H9 (cell line): ENCODE measurements around the gene MARVELD2. TPM values are rescaled to one million over a fixed set of nuclear protein-coding genes. Genes with fewer than 3 reads are reported as not detected.
"Not testable (repeated sequence)": the region's sequence is repeated elsewhere in the genome, so short reads cannot be mapped to it uniquely, and the experiment has no call there.

ENCODE experiments used
- DNase-seq: peaks from one replicate; pipeline ENCODE4 v3.0.0-alpha.2; 2017
- H2AFZ ChIP-seq: one replicate; pipeline ENCODE4 v1.6.1; 2013; ENCODE audit warnings: mild to moderate bottlenecking, low read length, control low read depth, moderate library complexity
- H2AK5ac ChIP-seq: 2 replicates; pipeline ENCODE4 v1.6.1; 2013; ENCODE audit warnings: low read length, control low read depth, mixed read lengths; ENCODE audit not compliant: insufficient read length
- H2BK120ac ChIP-seq: one replicate; pipeline ENCODE4 v1.6.1; 2013; ENCODE audit warnings: low read depth, mild to moderate bottlenecking, low read length, control low read depth, inconsistent platforms; ENCODE audit not compliant: poor library complexity, severe bottlenecking
- H2BK12ac ChIP-seq: 2 replicates; pipeline ENCODE4 v1.6.1; 2013; ENCODE audit warnings: low read length, control low read depth, mixed read lengths, low read depth; ENCODE audit not compliant: insufficient read length
- H2BK15ac ChIP-seq: 2 replicates; pipeline ENCODE4 v1.6.1; 2013; ENCODE audit warnings: low read depth, low read length, control low read depth
- H2BK20ac ChIP-seq: one replicate; pipeline ENCODE4 v1.6.1; 2013; ENCODE audit warnings: low read depth, mild to moderate bottlenecking, low read length, control low read depth, inconsistent platforms; ENCODE audit not compliant: poor library complexity, severe bottlenecking
- H2BK5ac ChIP-seq: 2 replicates; pipeline ENCODE4 v1.6.1; 2013; ENCODE audit warnings: low read length, control low read depth, mixed read lengths; ENCODE audit not compliant: insufficient read length
- H3K14ac ChIP-seq: 2 replicates; pipeline ENCODE4 v1.6.1; 2013; ENCODE audit warnings: low read length, control low read depth; ENCODE audit not compliant: insufficient read depth
- H3K18ac ChIP-seq: 2 replicates; pipeline ENCODE4 v1.6.1; 2013; ENCODE audit warnings: low read depth, mild to moderate bottlenecking, mixed read lengths, low read length, control low read depth; ENCODE audit not compliant: insufficient read length
- H3K23ac ChIP-seq: 2 replicates; pipeline ENCODE4 v1.6.1; 2013; ENCODE audit warnings: low read length, control low read depth, mixed read lengths, low read depth; ENCODE audit not compliant: insufficient read length
- H3K23me2 ChIP-seq: 2 replicates; pipeline ENCODE4 v1.6.1; 2013; ENCODE audit warnings: low read depth, mild to moderate bottlenecking, mixed read lengths, low read length, control low read depth; ENCODE audit not compliant: insufficient read length, poor library complexity, severe bottlenecking
- H3K27ac ChIP-seq: 2 replicates; pipeline ENCODE4 v1.5.1; 2013; ENCODE audit warnings: low read length, control low read depth, mixed read lengths, low read depth; ENCODE audit not compliant: insufficient read length
- H3K27me3 ChIP-seq: 2 replicates; pipeline ENCODE4 v1.6.1; 2013; ENCODE audit warnings: low read length, control low read depth, inconsistent platforms; ENCODE audit not compliant: insufficient read depth
- H3K4ac ChIP-seq: 2 replicates; pipeline ENCODE4 v1.6.1; 2013; ENCODE audit warnings: low read depth, mild to moderate bottlenecking, control low read depth, inconsistent platforms, low read length, moderate library complexity
- H3K4me1 ChIP-seq: 2 replicates; pipeline ENCODE4 v1.6.1; 2013; ENCODE audit warnings: low read length, control low read depth, inconsistent platforms; ENCODE audit not compliant: insufficient read depth
- H3K4me2 ChIP-seq: 2 replicates; pipeline ENCODE4 v1.6.1; 2013; ENCODE audit warnings: low read length, control low read depth, mixed read lengths; ENCODE audit not compliant: insufficient read length, insufficient read depth
- H3K56ac ChIP-seq: 2 replicates; pipeline ENCODE4 v1.6.1; 2013; ENCODE audit warnings: low read depth, mild to moderate bottlenecking, mixed read lengths, low read length, control low read depth; ENCODE audit not compliant: insufficient read length
- H3K79me1 ChIP-seq: 2 replicates; pipeline ENCODE4 v1.6.1; 2013; ENCODE audit warnings: low read depth, mild to moderate bottlenecking, moderate library complexity, low read length, control low read depth, inconsistent platforms; ENCODE audit not compliant: insufficient read depth, poor library complexity, severe bottlenecking
- H3K79me2 ChIP-seq: 2 replicates; pipeline ENCODE4 v1.6.1; 2013; ENCODE audit warnings: low read length, control low read depth, inconsistent platforms; ENCODE audit not compliant: insufficient read depth
- H3K9ac ChIP-seq: 2 replicates; pipeline ENCODE4 v1.6.1; 2013; ENCODE audit warnings: low read length, control low read depth, mixed read lengths; ENCODE audit not compliant: insufficient read length; ENCODE audit errors: extremely low read depth
- H3K9me3 ChIP-seq: one replicate; pipeline ENCODE4 v1.6.1; 2013; ENCODE audit warnings: low read depth, low read length, inconsistent platforms; ENCODE audit not compliant: control insufficient read depth
- H3T11ph ChIP-seq: one replicate; pipeline ENCODE4 v1.6.1; 2013; ENCODE audit warnings: mild to moderate bottlenecking, low read length, control low read depth, inconsistent platforms
- H4K20me1 ChIP-seq: one replicate; pipeline ENCODE4 v1.6.1; 2013; ENCODE audit not compliant: control insufficient read depth, insufficient read length, insufficient read depth
- H4K5ac ChIP-seq: 2 replicates; pipeline ENCODE4 v1.6.1; 2013; ENCODE audit warnings: low read depth, mild to moderate bottlenecking, mixed read lengths, low read length, control low read depth; ENCODE audit not compliant: insufficient read length
- H4K8ac ChIP-seq: replicated peaks from 2 replicates; pipeline ENCODE4 v1.6.1; 2013; ENCODE audit warnings: low read length, control low read depth, mixed read lengths, low read depth; ENCODE audit not compliant: insufficient read length
- H4K91ac ChIP-seq: 2 replicates; pipeline ENCODE4 v1.6.1; 2013; ENCODE audit warnings: low read depth, mild to moderate bottlenecking, moderate library complexity, mixed read lengths, low read length, control low read depth; ENCODE audit not compliant: insufficient read length
- H3K27ac Mint-ChIP-seq, 3 experiments: 2 replicates in 2 of 3; 3 replicates in 1 of 3; pipeline ENCODE4 v1.8.0; 2020 to 2021; ENCODE audit warnings: mixed read lengths in 3 of 3, mild to moderate bottlenecking in 1 of 3, moderate library complexity in 1 of 3
- H3K27me3 Mint-ChIP-seq: 2 replicates; pipeline ENCODE4 v1.8.0; 2021; ENCODE audit warnings: low read depth, mild to moderate bottlenecking, moderate library complexity, mixed read lengths
- H3K36me3 Mint-ChIP-seq, 3 experiments: 2 replicates in 2 of 3; 3 replicates in 1 of 3; pipeline ENCODE4 v1.8.0; 2020 to 2021; ENCODE audit warnings: low read depth in 3 of 3, mixed read lengths in 3 of 3; ENCODE audit not compliant: insufficient read depth in 1 of 3
- H3K4me1 Mint-ChIP-seq, 2 experiments: 2 replicates each; pipeline ENCODE4 v1.8.0; 2020; ENCODE audit warnings: mixed read lengths in 2 of 2
- H3K4me3 Mint-ChIP-seq, 2 experiments: 2 replicates in 1 of 2; 3 replicates in 1 of 2; pipeline ENCODE4 v1.8.0; 2020 to 2021; ENCODE audit warnings: mild to moderate bottlenecking in 2 of 2, mixed read lengths in 2 of 2, moderate library complexity in 1 of 2
- H3K9me3 Mint-ChIP-seq, 2 experiments: 2 replicates in 1 of 2; 3 replicates in 1 of 2; pipeline ENCODE4 v1.8.0; 2020; ENCODE audit warnings: mild to moderate bottlenecking in 2 of 2, mixed read lengths in 2 of 2, moderate library complexity in 1 of 2
- CTCF ChIP-seq: fragments of 200-600 bp; sonication (generic); conservative IDR thresholded peaks from 3 replicates; pipeline ENCODE4 v1.8.0; 2021; ENCODE audit warnings: antibody characterized with exemption, mild to moderate bottlenecking
- WGBS: extraction: QIAGEN DNeasy Blood & Tissue Kit; methylation state at CpG from one replicate; pipeline ENCODE4 v1.1.7; 2013; ENCODE audit warnings: missing lambda C conversion rate, low lambda C conversion rate, mixed read lengths; ENCODE audit not compliant: insufficient read length; ENCODE audit errors: extremely low coverage; 5-methylcytosine and 5-hydroxymethylcytosine counted together
- total RNA-seq: library from RNA; stranded (reverse); gene quantifications from 2 replicates; pipeline ENCODE4 v1.2.1, GENCODE V29; 2021

The MARVELD2 gene
- total RNA-seq, 1 experiment from 2014 or later = 30.3 TPM

GRCh38 chr5:69477170-69477569 is 62.3 kb downstream of the MARVELD2 start:
- Histone ChIP-seq H2BK5ac (no peak overlapping the region), H3T11ph (no peak overlapping the region), H3K9me3 (no peaks in the 10 kb centered on the region), H2BK12ac (no peak overlapping the region), H2BK15ac (no peak overlapping the region), H3K56ac (no peak overlapping the region), H3K4ac (no peak overlapping the region), H4K20me1 (no peaks in the 10 kb centered on the region), H3K23ac (no peak overlapping the region), H2AK5ac (no peak overlapping the region), H2BK20ac (no peak overlapping the region), H3K79me2 (no peaks in the 10 kb centered on the region), H3K27ac (no peak overlapping the region), H3K27me3 (no peaks in the 10 kb centered on the region), H3K4me1 (no peaks in the 10 kb centered on the region), H3K4me2 (no peak overlapping the region), H4K91ac (no peak overlapping the region), H4K8ac (no peak overlapping the region), H2AFZ (no peak overlapping the region), H3K23me2 (no peaks in the 10 kb centered on the region), H4K5ac (no peak overlapping the region), H2BK120ac (no peak overlapping the region), H3K79me1 (no peaks in the 10 kb centered on the region), H3K9ac (no peak overlapping the region), H3K18ac (no peak overlapping the region), H3K14ac (no peak overlapping the region)
- Mint-ChIP-seq H3K4me1 (no peaks in the 10 kb centered on the region), H3K27ac (no peak overlapping the region), H3K27me3 (no peaks in the 10 kb centered on the region), H3K4me3 (no peak overlapping the region), H3K9me3 (no peaks in the 10 kb centered on the region; a peak in 1 of 5 replicates), H3K36me3 (no peaks in the 10 kb centered on the region)
- no peak for DNase-seq
- no peak for TF ChIP-seq CTCF
- no CpG with 5 or more reads among the region's 1 CpG for WGBS

GRCh38 chr5:69478296-69478695 is 63.4 kb downstream of the MARVELD2 start:
- WGBS = no CpG with 5 or more reads among the region's 7 CpGs
- H3K9ac ChIP-seq, H4K91ac ChIP-seq, H3K9me3 Mint-ChIP-seq, H4K8ac ChIP-seq, H3K23ac ChIP-seq, H3K4ac ChIP-seq, H2AFZ ChIP-seq, H3K79me1 ChIP-seq, H3K4me1 ChIP-seq, H2BK120ac ChIP-seq, H4K20me1 ChIP-seq, H3K4me1 Mint-ChIP-seq, H3K36me3 Mint-ChIP-seq, H3K27ac Mint-ChIP-seq, H2BK15ac ChIP-seq, H3K18ac ChIP-seq, H3K27me3 ChIP-seq, H3K27ac ChIP-seq, H3K79me2 ChIP-seq, H3K9me3 ChIP-seq, H3K4me3 Mint-ChIP-seq, H3K14ac ChIP-seq, DNase-seq, H2BK12ac ChIP-seq, H3T11ph ChIP-seq, H4K5ac ChIP-seq, H2BK20ac ChIP-seq, H3K56ac ChIP-seq, H2AK5ac ChIP-seq, H2BK5ac ChIP-seq, H3K4me2 ChIP-seq, H3K27me3 Mint-ChIP-seq, H3K23me2 ChIP-seq: not testable (repeated sequence)
